WTC11 (cell line): ENCODE measurements around the gene C16orf95. TPM values are rescaled to one million over a fixed set of nuclear protein-coding genes. Genes with fewer than 3 reads are reported as not detected.

ENCODE experiments used
- ATAC-seq: fragments of 200-7000 bp; cut with Tn5 transposase; 2 replicates; pipeline ENCODE4 v1.10.0; 2021; ENCODE audit warnings: mild to moderate bottlenecking, moderate library complexity
- CTCF ChIA-PET: fragments of 300-600 bp; sonication (Branson Sonifier 250); formaldehyde crosslinking; loops from one replicate; lab custom pipeline; 2021; ENCODE audit warnings: antibody characterized with exemption; lab: Charles Lee
- POLR2A ChIA-PET: fragments of 350-600 bp; sonication (Branson Sonifier 250); formaldehyde crosslinking; loops from one replicate; lab custom pipeline; 2021; ENCODE audit warnings: antibody characterized with exemption; lab: Charles Lee
- DNase-seq: peaks from one replicate; pipeline ENCODE4 v3.0.0; 2021; ENCODE audit warnings: low spot score
- H3K27ac Mint-ChIP-seq: 2 replicates; pipeline ENCODE4 v1.8.0; 2021; ENCODE audit warnings: mixed read lengths
- H3K27me3 Mint-ChIP-seq: 2 replicates; pipeline ENCODE4 v1.8.0; 2021; ENCODE audit warnings: low read depth, mild to moderate bottlenecking, moderate library complexity, mixed read lengths
- H3K36me3 Mint-ChIP-seq: 2 replicates; pipeline ENCODE4 v1.8.0; 2021; ENCODE audit warnings: mixed read lengths
- H3K4me1 Mint-ChIP-seq: 2 replicates; pipeline ENCODE4 v1.8.0; 2022; ENCODE audit warnings: mixed read lengths
- H3K4me3 Mint-ChIP-seq: 2 replicates; pipeline ENCODE4 v1.8.0; 2021; ENCODE audit warnings: mild to moderate bottlenecking, moderate library complexity, mixed read lengths
- H3K9me3 Mint-ChIP-seq: 2 replicates; pipeline ENCODE4 v1.8.0; 2021; ENCODE audit warnings: mixed read lengths
- AR ChIP-seq: fragments of 250-450 bp; sonication (Bioruptor Pico); IDR thresholded peaks from 2 replicates; pipeline ENCODE4 v1.9.0; 2021; ENCODE audit warnings: mild to moderate bottlenecking
- ATF3 ChIP-seq: sonication (generic); formaldehyde crosslinking; conservative IDR thresholded peaks from 2 replicates; pipeline ENCODE4 v1.8.1; 2022; ENCODE audit warnings: mild to moderate bottlenecking, missing genetic modification reagents
- ERG ChIP-seq: fragments of 250-450 bp; sonication (Bioruptor Pico); IDR thresholded peaks from 2 replicates; pipeline ENCODE4 v1.8.0; 2021; ENCODE audit warnings: mild to moderate bottlenecking
- MAX ChIP-seq: sonication (generic); formaldehyde crosslinking; IDR thresholded peaks from 2 replicates; pipeline ENCODE4 v1.8.0; 2022; ENCODE audit warnings: mild to moderate bottlenecking, missing genetic modification reagents
- MLX ChIP-seq: sonication (generic); formaldehyde crosslinking; IDR thresholded peaks from 2 replicates; pipeline ENCODE4 v1.8.1; 2023; ENCODE audit warnings: mild to moderate bottlenecking, missing genetic modification reagents, moderate library complexity
- ZMAT4 ChIP-seq: fragments of 250-450 bp; sonication (Bioruptor Pico); IDR thresholded peaks from 2 replicates; pipeline ENCODE4 v1.9.0; 2021; ENCODE audit warnings: mild to moderate bottlenecking
- ZNF281 ChIP-seq: sonication (generic); formaldehyde crosslinking; IDR thresholded peaks from 2 replicates; pipeline ENCODE4 v1.8.0; 2023; ENCODE audit warnings: mild to moderate bottlenecking, missing genetic modification reagents
- ZNF423 ChIP-seq: fragments of 250-450 bp; sonication (Bioruptor Pico); IDR thresholded peaks from 2 replicates; pipeline ENCODE4 v2.1.2; 2022; ENCODE audit warnings: mild to moderate bottlenecking, moderate library complexity
- ZNF425 ChIP-seq: fragments of 250-450 bp; sonication (Bioruptor Pico); conservative IDR thresholded peaks from 2 replicates; pipeline ENCODE4 v1.9.0; 2021; ENCODE audit warnings: mild to moderate bottlenecking
- ZNF532 ChIP-seq: fragments of 250-450 bp; sonication (Bioruptor Pico); IDR thresholded peaks from 2 replicates; pipeline ENCODE4 v1.9.0; 2021; ENCODE audit warnings: mild to moderate bottlenecking, borderline replicate concordance
- total RNA-seq: library from RNA; stranded (reverse); gene quantifications from 3 replicates; pipeline ENCODE4 v1.2.3, GENCODE V29; 2021

C16orf95 gene
- total RNA-seq, 1 experiment from 2014 or later = 5.7 TPM

- TF ChIP-seq ZNF532 (no peak), ERG (CRISPR knock-in tag) (no peak), ZNF423 (CRISPR knock-in tag) (no peak)
Observed at GRCh38 chr16:87344165-87344930, 27.2 kb upstream of the C16orf95 start (continued).

- ATAC-seq (no peak), DNase-seq (no peak)
- Mint-ChIP-seq H3K4me1 (peaks cover 15% of the 10 kb centered on the region), H3K27me3 (no peaks in the 10 kb centered on the region), H3K27ac (peak overlapping the region; percentile 89), H3K4me3 (no peak overlapping the region), H3K36me3 (peaks cover 21% of the 10 kb centered on the region), H3K9me3 (no peaks in the 10 kb centered on the region)
- POLR2A ChIA-PET = no interaction called here
- TF ChIP-seq MLX (CRISPR knock-in tag) = no peak
- TF ChIP-seq ZNF425 (CRISPR knock-in tag) = no peak
- TF ChIP-seq ATF3 = no peak
- CTCF ChIA-PET = no interaction called here
Observed at GRCh38 chr16:87343753-87344050, 26.5 kb upstream of the C16orf95 start.

- no peaks in the 10 kb centered on the region for H3K27me3 Mint-ChIP-seq
- H3K9me3 Mint-ChIP-seq = no peaks in the 10 kb centered on the region
- peaks cover 21% of the 10 kb centered on the region for H3K36me3 Mint-ChIP-seq
- peaks cover 15% of the 10 kb centered on the region for H3K4me1 Mint-ChIP-seq
- peak overlapping the region; percentile 89 for H3K27ac Mint-ChIP-seq
- ChIA-PET CTCF (no interaction called here), POLR2A (no interaction called here)
- no peak overlapping the region for H3K4me3 Mint-ChIP-seq
- DNase-seq (no peak), ATAC-seq (no peak)
- TF ChIP-seq MAX (CRISPR knock-in tag) (no peak), ZNF281 (CRISPR knock-in tag) (no peak), ZMAT4 (no peak), AR (CRISPR knock-in tag) (no peak)
Observed at GRCh38 chr16:87342978-87343752, 26.0 kb upstream of the C16orf95 start.
